ENCODE measurements around the gene DOCK9. TPM values are rescaled to one million over a fixed set of nuclear protein-coding genes. Genes with fewer than 3 reads are reported as not detected.
A peak's percentile ranks its signal among the peaks of the same experiment; 100 is the strongest.

Gene DOCK9
- total RNA-seq, 1 experiment from 2014 or later = 7.7 TPM

- H3K36me3 ChIP-seq (replicated peaks; ENCODE audit: control insufficient read depth, insufficient read depth, low read length) = no peaks in the 10 kb centered on the region
- no peaks in the 10 kb centered on the region for H3K27me3 ChIP-seq (ENCODE audit: control insufficient read depth, insufficient read depth, low read length)
- no peak for DNase-seq
- H3K4me3 ChIP-seq (ENCODE audit: insufficient read depth, low read depth, low read length) = no peak overlapping the region
Observed at GRCh38 chr13:99004978-99005377, 27.1 kb upstream of the DOCK9 start.

GRCh38 chr13:99003851-99004471, 26.1 kb upstream of the DOCK9 start:
- Histone ChIP-seq H3K27me3 (ENCODE audit: control insufficient read depth, insufficient read depth, low read length) (no peaks in the 10 kb centered on the region), H3K36me3 (replicated peaks; ENCODE audit: control insufficient read depth, insufficient read depth, low read length) (no peaks in the 10 kb centered on the region), H3K4me3 (ENCODE audit: insufficient read depth, low read depth, low read length) (no peak overlapping the region)
- no peak for DNase-seq

GRCh38 chr13:99003186-99003585, 25.3 kb upstream of the DOCK9 start:
- H3K4me3 ChIP-seq (ENCODE audit: insufficient read depth, low read depth, low read length) = no peak overlapping the region
- no peak for DNase-seq
- no peaks in the 10 kb centered on the region for H3K27me3 ChIP-seq (ENCODE audit: control insufficient read depth, insufficient read depth, low read length)
- no peaks in the 10 kb centered on the region for H3K36me3 ChIP-seq (replicated peaks; ENCODE audit: control insufficient read depth, insufficient read depth, low read length)

GRCh38 chr13:99002172-99002710, 24.4 kb upstream of the DOCK9 start:
- Histone ChIP-seq H3K27me3 (ENCODE audit: control insufficient read depth, insufficient read depth, low read length) (no peaks in the 10 kb centered on the region), H3K4me3 (ENCODE audit: insufficient read depth, low read depth, low read length) (no peak overlapping the region), H3K36me3 (replicated peaks; ENCODE audit: control insufficient read depth, insufficient read depth, low read length) (no peaks in the 10 kb centered on the region)
- DNase-seq = no peak

- H3K36me3 ChIP-seq (replicated peaks; ENCODE audit: control insufficient read depth, insufficient read depth, low read length) = no peaks in the 10 kb centered on the region
- DNase-seq = no peak
- no peaks in the 10 kb centered on the region for H3K27me3 ChIP-seq (ENCODE audit: control insufficient read depth, insufficient read depth, low read length)
- H3K4me3 ChIP-seq (ENCODE audit: insufficient read depth, low read depth, low read length) = no peak overlapping the region
Observed at GRCh38 chr13:99000137-99000536, 22.3 kb upstream of the DOCK9 start.

GRCh38 chr13:98999639-98999952, 21.7 kb upstream of the DOCK9 start:
- H3K27me3 ChIP-seq (ENCODE audit: control insufficient read depth, insufficient read depth, low read length) = no peaks in the 10 kb centered on the region
- no peak for DNase-seq
- no peak overlapping the region for H3K4me3 ChIP-seq (ENCODE audit: insufficient read depth, low read depth, low read length)
- H3K36me3 ChIP-seq (replicated peaks; ENCODE audit: control insufficient read depth, insufficient read depth, low read length) = no peaks in the 10 kb centered on the region

GRCh38 chr13:98998831-98999638, 21.2 kb upstream of the DOCK9 start:
- Histone ChIP-seq H3K4me3 (ENCODE audit: insufficient read depth, low read depth, low read length) (no peak overlapping the region), H3K36me3 (replicated peaks; ENCODE audit: control insufficient read depth, insufficient read depth, low read length) (no peaks in the 10 kb centered on the region), H3K27me3 (ENCODE audit: control insufficient read depth, insufficient read depth, low read length) (no peaks in the 10 kb centered on the region)
- DNase-seq = no peak

GRCh38 chr13:98997738-98998641, 20.1 kb upstream of the DOCK9 start:
- Histone ChIP-seq H3K4me3 (ENCODE audit: insufficient read depth, low read depth, low read length) (no peak overlapping the region), H3K36me3 (replicated peaks; ENCODE audit: control insufficient read depth, insufficient read depth, low read length) (no peaks in the 10 kb centered on the region), H3K27me3 (ENCODE audit: control insufficient read depth, insufficient read depth, low read length) (no peaks in the 10 kb centered on the region)
- DNase-seq = no peak

- Histone ChIP-seq H3K27me3 (ENCODE audit: control insufficient read depth, insufficient read depth, low read length) (no peaks in the 10 kb centered on the region), H3K4me3 (ENCODE audit: insufficient read depth, low read depth, low read length) (no peak overlapping the region), H3K36me3 (replicated peaks; ENCODE audit: control insufficient read depth, insufficient read depth, low read length) (no peaks in the 10 kb centered on the region)
- no peak for DNase-seq
Observed at GRCh38 chr13:98997011-98997730, 19.3 kb upstream of the DOCK9 start.

GRCh38 chr13:98996046-98996445, 18.2 kb upstream of the DOCK9 start:
- H3K27me3 ChIP-seq (ENCODE audit: control insufficient read depth, insufficient read depth, low read length) = no peaks in the 10 kb centered on the region
- DNase-seq = no peak
- H3K36me3 ChIP-seq (replicated peaks; ENCODE audit: control insufficient read depth, insufficient read depth, low read length) = no peaks in the 10 kb centered on the region
- no peak overlapping the region for H3K4me3 ChIP-seq (ENCODE audit: insufficient read depth, low read depth, low read length)

GRCh38 chr13:98994896-98995295, 17.0 kb upstream of the DOCK9 start:
- Histone ChIP-seq H3K4me3 (ENCODE audit: insufficient read depth, low read depth, low read length) (no peak overlapping the region), H3K36me3 (replicated peaks; ENCODE audit: control insufficient read depth, insufficient read depth, low read length) (no peaks in the 10 kb centered on the region), H3K27me3 (ENCODE audit: control insufficient read depth, insufficient read depth, low read length) (no peaks in the 10 kb centered on the region)
- no peak for DNase-seq

- Histone ChIP-seq H3K36me3 (replicated peaks; ENCODE audit: control insufficient read depth, insufficient read depth, low read length) (no peaks in the 10 kb centered on the region), H3K4me3 (ENCODE audit: insufficient read depth, low read depth, low read length) (no peak overlapping the region), H3K27me3 (ENCODE audit: control insufficient read depth, insufficient read depth, low read length) (no peaks in the 10 kb centered on the region)
- DNase-seq = peak; percentile 45
Observed at GRCh38 chr13:98994080-98994479, 16.2 kb upstream of the DOCK9 start.

GRCh38 chr13:98992355-98992754, 14.5 kb upstream of the DOCK9 start:
- H3K4me3 ChIP-seq (ENCODE audit: insufficient read depth, low read depth, low read length) = no peak overlapping the region
- H3K36me3 ChIP-seq (replicated peaks; ENCODE audit: control insufficient read depth, insufficient read depth, low read length) = no peaks in the 10 kb centered on the region
- no peaks in the 10 kb centered on the region for H3K27me3 ChIP-seq (ENCODE audit: control insufficient read depth, insufficient read depth, low read length)
- no peak for DNase-seq

GRCh38 chr13:98990701-98991100, 12.8 kb upstream of the DOCK9 start:
- no peaks in the 10 kb centered on the region for H3K36me3 ChIP-seq (replicated peaks; ENCODE audit: control insufficient read depth, insufficient read depth, low read length)
- no peak overlapping the region for H3K4me3 ChIP-seq (ENCODE audit: insufficient read depth, low read depth, low read length)
- DNase-seq = no peak
- H3K27me3 ChIP-seq (ENCODE audit: control insufficient read depth, insufficient read depth, low read length) = no peaks in the 10 kb centered on the region
